GM12878 (cell line): Measurements from ENCODE around the gene ATOSB. TPM values are rescaled to one million over a fixed set of nuclear protein-coding genes. Genes with fewer than 3 reads are reported as not detected.

Experiments used
- ATAC-seq: fragments of 200-7000 bp; cut with Tn5 transposase; 3 replicates; pipeline ENCODE4 v1.9.1; 2020; ENCODE audit warnings: mild to moderate bottlenecking, moderate library complexity
- BruUV-seq: library from RNA; stranded (reverse); fragments of 400-500 nt; replicated peaks from 2 replicates; lab custom pipeline; 2021; lab: Mats Ljungman, UMichigan
- CTCF ChIA-PET: fragments of 300-600 bp; sonication (Branson Sonifier 250); formaldehyde crosslinking; extraction: SDS; loops from one replicate; lab custom pipeline; 2021; ENCODE audit warnings: inconsistent platforms; lab: Yijun Ruan, JAX
- POLR2A ChIA-PET: fragments of 350-600 bp; formaldehyde crosslinking; extraction: SDS; loops from one replicate; lab custom pipeline; 2021; ENCODE audit warnings: inconsistent platforms; lab: Charles Lee
- RAD21 ChIA-PET: fragments of 300-600 bp; sonication (Branson Sonifier 250); formaldehyde crosslinking; loops from one replicate; lab custom pipeline; 2023; ENCODE audit warnings: antibody characterized with exemption; ENCODE audit not compliant: unreplicated experiment; lab: Charles Lee
- SMC1A ChIA-PET: fragments of 300-600 bp; sonication (Branson Sonifier 250); formaldehyde crosslinking; loops from one replicate; lab custom pipeline; 2023; ENCODE audit not compliant: unreplicated experiment, uncharacterized antibody; lab: Charles Lee
- DNase-seq: peaks from one replicate; pipeline ENCODE4 v3.0.0-alpha.2; 2011; ENCODE audit warnings: low read depth, low spot score
- FAIRE-seq: peaks from 3 replicates; lab custom pipeline; 2011; peaks lifted over from hg19 to GRCh38; lab: Jason Lieb, UNC
- H2AFZ ChIP-seq: 2 replicates; pipeline ENCODE4 v1.6.0; 2011; ENCODE audit warnings: low read depth, low read length, control low read depth; ENCODE audit not compliant: control insufficient read depth
- H3K27ac ChIP-seq: 2 replicates; pipeline ENCODE4 v1.5.1; 2011; ENCODE audit warnings: control low read depth; ENCODE audit not compliant: control insufficient read depth, insufficient read depth
- H3K27me3 ChIP-seq, 2 experiments: replicated peaks in 1 of 2; 2 replicates each; pipeline versions ENCODE4 v1.6.0 to v1.6.1; 2011; ENCODE audit warnings: low read length in 1 of 2; ENCODE audit not compliant: control insufficient read depth in 2 of 2, insufficient read depth in 2 of 2
- H3K36me3 ChIP-seq, 2 experiments: 2 replicates each; pipeline ENCODE4 v1.5.1; 2011; ENCODE audit warnings: low read length in 1 of 2; ENCODE audit not compliant: control insufficient read depth in 2 of 2, insufficient read depth in 2 of 2
- H3K4me1 ChIP-seq: 2 replicates; pipeline ENCODE4 v1.6.1; 2011; ENCODE audit warnings: mild to moderate bottlenecking, low read length, moderate library complexity, mixed read lengths; ENCODE audit not compliant: control insufficient read depth, insufficient read depth
- H3K4me2 ChIP-seq: 2 replicates; pipeline ENCODE4 v1.6.0; 2011; ENCODE audit warnings: control low read depth; ENCODE audit not compliant: control insufficient read depth, insufficient read depth
- H3K4me3 ChIP-seq: fragments of 200-600 bp; sonication (generic); 2 replicates; pipeline ENCODE4 v1.5.1; 2016
- H3K79me2 ChIP-seq: 2 replicates; pipeline ENCODE4 v1.6.0; 2011; ENCODE audit warnings: low read length; ENCODE audit not compliant: control insufficient read depth, insufficient read depth
- H3K9ac ChIP-seq: 2 replicates; pipeline ENCODE4 v1.8.0; 2011; ENCODE audit warnings: low read length, control low read depth, mixed read lengths; ENCODE audit not compliant: control insufficient read depth, insufficient read depth
- H3K9me3 ChIP-seq: replicated peaks from 3 replicates; pipeline ENCODE4 v1.5.1; 2011; ENCODE audit warnings: mild to moderate bottlenecking, low read length; ENCODE audit not compliant: control insufficient read depth, insufficient read depth
- H4K20me1 ChIP-seq: 2 replicates; pipeline ENCODE4 v1.6.0; 2011; ENCODE audit not compliant: control insufficient read depth, insufficient read depth
- BHLHE40 ChIP-seq, 2 experiments: fragments of 450-650 bp in 1 of 2; IDR thresholded peaks; 2 replicates each; pipeline ENCODE4 v1.6.1; 2011 to 2017; ENCODE audit warnings: low read depth in 2 of 2, borderline replicate concordance in 1 of 2, improper control_type of control experiment in 1 of 2, low read length in 1 of 2, mild to moderate bottlenecking in 1 of 2
- HDAC6 ChIP-seq: fragments of 200-600 bp; sonication (generic); IDR thresholded peaks from one replicate; pipeline ENCODE4 v1.8.0; 2017; ENCODE audit warnings: antibody characterized with exemption; ENCODE audit not compliant: unreplicated experiment
- IRF4 ChIP-seq: IDR thresholded peaks from 2 replicates; pipeline ENCODE4 v1.6.1; 2011; ENCODE audit warnings: low read depth, low read length
- JUND ChIP-seq: IDR thresholded peaks from 2 replicates; pipeline ENCODE4 v1.6.1; 2012; ENCODE audit warnings: low read depth, mild to moderate bottlenecking, low read length, improper control_type of control experiment, moderate library complexity
- MYC ChIP-seq: IDR thresholded peaks from 2 replicates; pipeline ENCODE4 v1.6.1; 2011; ENCODE audit warnings: mild to moderate bottlenecking, low read length, moderate library complexity, inconsistent platforms; ENCODE audit not compliant: insufficient read depth, insufficient replicate concordance, insufficient read length, severe bottlenecking
- NRF1 ChIP-seq: conservative IDR thresholded peaks from 2 replicates; pipeline ENCODE4 v1.6.1; 2011; ENCODE audit warnings: mild to moderate bottlenecking, low read depth, low read length, improper control_type of control experiment
- PAX8 ChIP-seq: fragments of 450-650 bp; IDR thresholded peaks from 2 replicates; pipeline ENCODE4 v1.6.1; 2017; ENCODE audit warnings: mild to moderate bottlenecking, moderate library complexity
- PKNOX1 ChIP-seq: fragments of 450-650 bp; IDR thresholded peaks from 2 replicates; pipeline ENCODE4 v1.6.1; 2016; ENCODE audit warnings: mild to moderate bottlenecking
- POLR2AphosphoS5 ChIP-seq: IDR thresholded peaks from 2 replicates; pipeline ENCODE4 v1.6.1; 2011; ENCODE audit warnings: mild to moderate bottlenecking, low read length, inconsistent platforms
- SMAD5 ChIP-seq: IDR thresholded peaks from 2 replicates; pipeline ENCODE4 v1.6.1; 2016; ENCODE audit warnings: antibody characterized with exemption, low read depth
- SMARCA5 ChIP-seq: fragments of 450-650 bp; IDR thresholded peaks from 2 replicates; pipeline ENCODE4 v1.6.1; 2017; ENCODE audit warnings: mild to moderate bottlenecking
- SRF ChIP-seq, 2 experiments: IDR thresholded peaks; 2 replicates each; pipeline ENCODE4 v1.6.1; 2011; ENCODE audit warnings: low read depth in 2 of 2, low read length in 2 of 2, mild to moderate bottlenecking in 1 of 2, moderate library complexity in 1 of 2
- TBL1XR1 ChIP-seq: IDR thresholded peaks from 2 replicates; pipeline ENCODE4 v1.6.1; 2012; ENCODE audit warnings: low read depth, low read length, improper control_type of control experiment
- TCF12 ChIP-seq: IDR thresholded peaks from 2 replicates; pipeline ENCODE4 v1.6.1; 2011; ENCODE audit warnings: low read depth, mild to moderate bottlenecking, low read length
- YBX1 ChIP-seq: fragments of 450-650 bp; IDR thresholded peaks from 2 replicates; pipeline ENCODE4 v1.6.1; 2016; ENCODE audit warnings: antibody characterized with exemption
- ZNF207 ChIP-seq: fragments of 450-650 bp; IDR thresholded peaks from 2 replicates; pipeline ENCODE4 v1.6.1; 2014; ENCODE audit warnings: antibody characterized with exemption, mild to moderate bottlenecking, borderline replicate concordance
- ZNF24 ChIP-seq: fragments of 450-650 bp; IDR thresholded peaks from 2 replicates; pipeline ENCODE4 v1.6.1; 2017; ENCODE audit warnings: antibody characterized with exemption, mild to moderate bottlenecking
- ZSCAN29 ChIP-seq: fragments of 450-650 bp; IDR thresholded peaks from 2 replicates; pipeline ENCODE4 v1.6.1; 2017; ENCODE audit warnings: mild to moderate bottlenecking, moderate library complexity
- WGBS: methylation state at CpG from one replicate; pipeline ENCODE4 v1.1.6; 2016; ENCODE audit warnings: low lambda C conversion rate; ENCODE audit not compliant: insufficient replicate concordance, insufficient coverage; ENCODE audit errors: missing lambda C conversion rate; 5-methylcytosine and 5-hydroxymethylcytosine counted together
- in situ Hi-C: fragments of 300-500 bp; cut with MboI; formaldehyde crosslinking; loops from 9 replicates; pipeline ENCODE4 v1.14.3; 2018; ENCODE audit warnings: mixed read lengths
- intact Hi-C: fragments of 100-400 bp; cut with micrococcal nuclease; formaldehyde crosslinking; loops from one replicate; pipeline ENCODE4 v1.14.2; 2022; ENCODE audit not compliant: unreplicated experiment
- polyA plus RNA-seq, 11 experiments: library from polyadenylated mRNA; depleted of rRNA in 4 of 11; unstranded in 6 of 11; stranded (reverse) in 5 of 11; fragments of >200 nt; fragmentation: Nextera tagmentation in 4 of 11; fragmentation: Illumina TruSeq in 1 of 11; extraction: Ambion mirVana in 4 of 11; extraction: Trizol in 1 of 11; gene quantifications; 1 replicate in 1 of 11; 2 replicates in 10 of 11; pipeline versions ENCODE4 v1.2.1 to v1.2.3, GENCODE V29; 2011 to 2016; ENCODE audit warnings: inconsistent platforms in 2 of 11, missing spikeins in 2 of 11, low read depth in 1 of 11
- total RNA-seq, 4 experiments: library from RNA; depleted of rRNA in 3 of 4; stranded (reverse); fragments of >200 nt in 3 of 4; fragmentation: Illumina TruSeq in 1 of 4; extraction: Trizol in 1 of 4; gene quantifications; 2 replicates each; pipeline versions ENCODE4 v1.2.1 to v1.2.3, GENCODE V29; 2013 to 2021
- TF ChIP-seq, protein P1 (sequence below): fragments of 450-650 bp; conservative IDR thresholded peaks from 2 replicates; pipeline ENCODE4 v1.6.1; 2017; ENCODE audit warnings: mild to moderate bottlenecking, moderate library complexity

ATOSB gene
- total and polyA plus RNA-seq, 10 of the 15 experiments (the other 5 are each of a cell fraction or from before 2014, with no cell fraction given): 0.60 to 5.4 (median 2.5) TPM

DNA sequence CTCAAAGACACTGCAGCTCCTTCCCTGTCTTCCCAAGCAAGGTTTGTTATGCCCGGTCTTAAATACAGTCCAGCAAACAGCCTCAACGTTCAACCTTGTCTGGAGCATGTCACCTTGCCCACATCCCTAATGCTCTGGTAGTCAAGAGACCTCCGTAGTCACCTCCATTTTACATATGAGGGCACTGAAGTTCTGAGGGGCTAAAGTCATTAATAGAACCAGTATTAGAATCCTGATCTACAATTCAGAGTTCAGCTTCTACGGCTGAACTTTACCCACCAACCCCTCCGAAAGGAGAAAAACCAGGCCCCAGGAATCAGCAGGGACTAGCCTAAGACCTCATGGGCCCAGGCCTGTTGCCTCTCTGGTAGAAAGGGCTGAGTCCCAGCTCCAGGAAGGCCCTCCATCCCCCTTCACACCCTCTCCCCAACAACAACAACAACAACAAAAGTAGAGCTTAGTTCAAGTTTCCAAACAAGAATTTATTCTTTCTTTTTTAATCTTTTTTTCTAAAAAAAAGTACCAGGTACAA is 11.9 kb downstream of the ATOSB start (continued):
- TF ChIP-seq, protein P1, sequence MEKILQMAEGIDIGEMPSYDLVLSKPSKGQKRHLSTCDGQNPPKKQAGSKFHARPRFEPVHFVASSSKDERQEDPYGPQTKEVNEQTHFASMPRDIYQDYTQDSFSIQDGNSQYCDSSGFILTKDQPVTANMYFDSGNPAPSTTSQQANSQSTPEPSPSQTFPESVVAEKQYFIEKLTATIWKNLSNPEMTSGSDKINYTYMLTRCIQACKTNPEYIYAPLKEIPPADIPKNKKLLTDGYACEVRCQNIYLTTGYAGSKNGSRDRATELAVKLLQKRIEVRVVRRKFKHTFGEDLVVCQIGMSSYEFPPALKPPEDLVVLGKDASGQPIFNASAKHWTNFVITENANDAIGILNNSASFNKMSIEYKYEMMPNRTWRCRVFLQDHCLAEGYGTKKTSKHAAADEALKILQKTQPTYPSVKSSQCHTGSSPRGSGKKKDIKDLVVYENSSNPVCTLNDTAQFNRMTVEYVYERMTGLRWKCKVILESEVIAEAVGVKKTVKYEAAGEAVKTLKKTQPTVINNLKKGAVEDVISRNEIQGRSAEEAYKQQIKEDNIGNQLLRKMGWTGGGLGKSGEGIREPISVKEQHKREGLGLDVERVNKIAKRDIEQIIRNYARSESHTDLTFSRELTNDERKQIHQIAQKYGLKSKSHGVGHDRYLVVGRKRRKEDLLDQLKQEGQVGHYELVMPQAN: no peak
- TF ChIP-seq SMAD5 (no peak), NRF1 (no peak), SRF (IDR thresholded peaks at IDR 0.05; ENCODE audit: low read depth in 2 of 2, low read length in 2 of 2) (no peak), HDAC6 (no peak), YBX1 (no peak), SMARCA5 (no peak), JUND (no peak)

- Histone ChIP-seq H3K9me3 (no peaks in the 10 kb centered on the region), H3K36me3 (peaks cover 9 to 16% of the 10 kb centered on the region in 2 experiments), H3K79me2 (peaks cover 14% of the 10 kb centered on the region), H3K9ac (peak within 1 kb of the TSS; percentile 93), H3K4me1 (peaks cover 5% of the 10 kb centered on the region), H2AFZ (peak within 1 kb of the TSS; percentile 94), H3K4me3 (peak within 1 kb of the TSS; percentile 79), H3K27me3 (no peaks in the 10 kb centered on the region), H3K4me2 (peak within 1 kb of the TSS; percentile 88), H3K27ac (peak within 1 kb of the TSS; percentile 88), H4K20me1 (no peaks in the 10 kb centered on the region)
- ChIA-PET SMC1A (interaction anchor here (0.6 to 1.8 kb wide), 7 partner anchors 8 to 166 kb away, joined by 3 to 5 read pairs (median 4); no protein-coding TSS in a partner anchor), POLR2A (interaction anchor here (0.6 to 3.5 kb wide), 7 partner anchors 9 to 455 kb away, joined by 3 to 27 read pairs (median 11); partner anchors contain the start of genes ATOSB, FANCG and VCP), CTCF (interaction anchor here (0.7 to 2.5 kb wide), 8 partner anchors 8 to 529 kb away, joined by 3 to 11 read pairs (median 4); partner anchors contain the start of gene VCP), RAD21 (interaction anchor here (0.7 to 1.4 kb wide), 9 partner anchors 8 to 450 kb away, joined by 3 to 7 read pairs (median 4); partner anchors contain the start of genes ATOSB and VCP)
- DNase-seq: peak; percentile 78
- peak; percentile 99 for FAIRE-seq
- ATAC-seq: peak; percentile 99
- intact Hi-C loops (loop anchor here (1.0 to 2.0 kb wide), 2 partner anchors 8 to 24 kb away; partner anchors contain the start of gene FANCG), in situ Hi-C loops (loop anchor here (10.0 kb wide), 2 partner anchors 632 to 712 kb away; partner anchors contain the start of genes CREB3, HINT2, SPAG8 and TLN1)
- BruUV-seq: TSS peak; percentile 67
- under 1% methylated on average over 57 of the region's 57 CpGs for WGBS
- TF ChIP-seq SMARCA5 (peak; percentile 54; the same call in 1 of the 2 replicates), PAX8 (no peak), MYC (no peak), POLR2AphosphoS5 (peak; percentile 88), ZSCAN29 (peak; percentile 46; the same call in 1 of the 2 replicates), ZNF207 (peak; percentile 94; the same call in 1 of the 2 replicates), IRF4 (peak; percentile 87), ZNF24 (0 out of 2 replicates have a peak, but pooled peaks have one; percentile 57), TBL1XR1 (peak; percentile 87), PKNOX1 (peak; percentile 85), BHLHE40 (IDR thresholded peaks at IDR 0.05; ENCODE audit: borderline replicate concordance in 1 of 2, low read depth in 2 of 2, low read length in 1 of 2) (peak; percentile 54 to 56; a peak in 2 of 4 replicates), TCF12 (0 out of 2 replicates have a peak, but pooled peaks have one; percentile 18)
Measured at GRCh38 chr9:35102769-35103659, 12.6 kb downstream of the ATOSB start, which contains the start of gene STOML2. Gene STOML2, minus strand, starts transcription at chr9:35103131. Its CDS starts 37 bp downstream, at chr9:35103094.
